AG04450 (cell line): ENCODE data around the gene TRAK1. TPM values are rescaled to one million over a fixed set of nuclear protein-coding genes. Genes with fewer than 3 reads are reported as not detected.

Experiments
- CTCF ChIA-PET: fragments of 300-600, 350-600 bp; formaldehyde crosslinking; extraction: SDS; loops from one replicate; lab custom pipeline; 2022; ENCODE audit warnings: antibody characterized with exemption, inconsistent platforms; lab: Charles Lee
- POLR2A ChIA-PET: fragments of 350-600 bp; formaldehyde crosslinking; extraction: SDS; loops from one replicate; lab custom pipeline; 2021; ENCODE audit warnings: antibody characterized with exemption, inconsistent platforms; lab: Yijun Ruan, JAX
- DNase-seq: peaks from one replicate; pipeline ENCODE4 v3.0.0-alpha.2; 2011; ENCODE audit warnings: low read depth, low spot score
- H3K27ac ChIP-seq: one replicate; pipeline ENCODE4 v1.5.1; 2012; ENCODE audit warnings: low read depth, low read length, control low read depth
- H3K27me3 ChIP-seq: one replicate; pipeline ENCODE4 v1.6.0; 2012; ENCODE audit warnings: low read length; ENCODE audit not compliant: control insufficient read depth, insufficient read depth
- H3K4me3 ChIP-seq: 2 replicates; pipeline ENCODE4 v1.5.1; 2011; ENCODE audit warnings: mild to moderate bottlenecking, low read depth, low read length, control low read depth
- H3K9me3 ChIP-seq: 2 replicates; pipeline ENCODE4 v1.5.1; 2012; ENCODE audit warnings: low read length; ENCODE audit not compliant: control insufficient read depth, insufficient read depth
- polyA plus RNA-seq: library from polyadenylated mRNA; depleted of rRNA; stranded (reverse); fragments of >200 nt; gene quantifications from 2 replicates; pipeline ENCODE4 v1.2.3, GENCODE V29; 2011
- TF ChIP-seq, protein P1 (sequence below): IDR thresholded peaks from 2 replicates; pipeline ENCODE4 v1.5.1; 2011; ENCODE audit warnings: low read depth, low read length, control low read depth, inconsistent platforms

Gene TRAK1
- polyA plus RNA-seq, 1 experiment: 22.3 TPM

DNA sequence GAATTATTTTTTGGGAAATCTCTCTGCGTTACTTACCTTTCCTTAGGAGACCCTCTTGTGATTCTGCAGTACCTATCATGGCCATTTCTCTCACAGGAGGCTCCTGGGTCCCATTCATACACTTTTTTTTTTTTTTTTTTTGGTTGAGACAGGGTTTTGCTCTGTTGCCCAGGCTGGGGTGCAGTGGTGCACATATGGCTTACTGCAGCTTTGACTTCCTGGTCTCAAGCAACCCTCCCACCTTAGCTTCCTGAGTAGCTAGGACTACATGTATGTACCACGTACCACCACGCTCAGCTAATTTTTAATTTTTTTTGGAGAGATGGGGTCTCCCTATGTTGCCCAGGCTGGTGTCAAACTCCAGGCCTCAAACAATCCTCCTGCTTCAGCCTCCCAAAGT, 36.1 kb downstream of the TRAK1 start:
- TF ChIP-seq, protein P1, sequence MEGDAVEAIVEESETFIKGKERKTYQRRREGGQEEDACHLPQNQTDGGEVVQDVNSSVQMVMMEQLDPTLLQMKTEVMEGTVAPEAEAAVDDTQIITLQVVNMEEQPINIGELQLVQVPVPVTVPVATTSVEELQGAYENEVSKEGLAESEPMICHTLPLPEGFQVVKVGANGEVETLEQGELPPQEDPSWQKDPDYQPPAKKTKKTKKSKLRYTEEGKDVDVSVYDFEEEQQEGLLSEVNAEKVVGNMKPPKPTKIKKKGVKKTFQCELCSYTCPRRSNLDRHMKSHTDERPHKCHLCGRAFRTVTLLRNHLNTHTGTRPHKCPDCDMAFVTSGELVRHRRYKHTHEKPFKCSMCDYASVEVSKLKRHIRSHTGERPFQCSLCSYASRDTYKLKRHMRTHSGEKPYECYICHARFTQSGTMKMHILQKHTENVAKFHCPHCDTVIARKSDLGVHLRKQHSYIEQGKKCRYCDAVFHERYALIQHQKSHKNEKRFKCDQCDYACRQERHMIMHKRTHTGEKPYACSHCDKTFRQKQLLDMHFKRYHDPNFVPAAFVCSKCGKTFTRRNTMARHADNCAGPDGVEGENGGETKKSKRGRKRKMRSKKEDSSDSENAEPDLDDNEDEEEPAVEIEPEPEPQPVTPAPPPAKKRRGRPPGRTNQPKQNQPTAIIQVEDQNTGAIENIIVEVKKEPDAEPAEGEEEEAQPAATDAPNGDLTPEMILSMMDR: no peak
- CTCF ChIA-PET: no interaction called here

DNA sequence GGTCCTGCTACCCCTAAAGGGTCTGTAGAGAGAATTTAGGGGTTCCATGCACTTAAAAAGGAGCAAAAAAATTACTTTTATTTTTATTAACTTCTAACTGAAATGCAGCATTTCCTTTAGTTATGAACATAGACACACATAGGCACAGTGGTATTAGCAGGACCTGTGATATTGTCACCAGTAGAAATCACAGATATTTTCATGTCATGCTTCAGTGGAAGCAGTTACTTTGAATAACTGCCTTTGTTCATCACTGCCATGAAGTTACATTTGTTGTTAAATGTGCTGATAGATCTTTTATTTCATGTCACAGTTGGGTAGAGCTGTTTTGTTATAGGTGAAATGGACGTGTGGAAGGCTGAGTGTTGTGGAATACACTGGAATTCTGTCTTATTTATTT, 37.4 kb downstream of the TRAK1 start:
- TF ChIP-seq, protein P1: no peak
- DNase-seq: no peak
- H3K4me3 ChIP-seq: no peak overlapping the region
- ChIA-PET CTCF (interaction anchor here (0.8 to 1.4 kb wide), 2 partner anchors 29 to 63 kb away, joined by 3 to 5 read pairs; no protein-coding TSS in a partner anchor), POLR2A (no interaction called here)
- H3K27me3 ChIP-seq: no peaks in the 10 kb centered on the region
- H3K9me3 ChIP-seq: no peaks in the 10 kb centered on the region
- H3K27ac ChIP-seq: no peak overlapping the region

More for the DNA sequence above, 36.1 kb downstream of the TRAK1 start:
- Histone ChIP-seq H3K27ac (no peak overlapping the region), H3K4me3 (no peak overlapping the region), H3K9me3 (no peaks in the 10 kb centered on the region), H3K27me3 (no peaks in the 10 kb centered on the region)
- POLR2A ChIA-PET: no interaction called here
- no peak for DNase-seq

DNA sequence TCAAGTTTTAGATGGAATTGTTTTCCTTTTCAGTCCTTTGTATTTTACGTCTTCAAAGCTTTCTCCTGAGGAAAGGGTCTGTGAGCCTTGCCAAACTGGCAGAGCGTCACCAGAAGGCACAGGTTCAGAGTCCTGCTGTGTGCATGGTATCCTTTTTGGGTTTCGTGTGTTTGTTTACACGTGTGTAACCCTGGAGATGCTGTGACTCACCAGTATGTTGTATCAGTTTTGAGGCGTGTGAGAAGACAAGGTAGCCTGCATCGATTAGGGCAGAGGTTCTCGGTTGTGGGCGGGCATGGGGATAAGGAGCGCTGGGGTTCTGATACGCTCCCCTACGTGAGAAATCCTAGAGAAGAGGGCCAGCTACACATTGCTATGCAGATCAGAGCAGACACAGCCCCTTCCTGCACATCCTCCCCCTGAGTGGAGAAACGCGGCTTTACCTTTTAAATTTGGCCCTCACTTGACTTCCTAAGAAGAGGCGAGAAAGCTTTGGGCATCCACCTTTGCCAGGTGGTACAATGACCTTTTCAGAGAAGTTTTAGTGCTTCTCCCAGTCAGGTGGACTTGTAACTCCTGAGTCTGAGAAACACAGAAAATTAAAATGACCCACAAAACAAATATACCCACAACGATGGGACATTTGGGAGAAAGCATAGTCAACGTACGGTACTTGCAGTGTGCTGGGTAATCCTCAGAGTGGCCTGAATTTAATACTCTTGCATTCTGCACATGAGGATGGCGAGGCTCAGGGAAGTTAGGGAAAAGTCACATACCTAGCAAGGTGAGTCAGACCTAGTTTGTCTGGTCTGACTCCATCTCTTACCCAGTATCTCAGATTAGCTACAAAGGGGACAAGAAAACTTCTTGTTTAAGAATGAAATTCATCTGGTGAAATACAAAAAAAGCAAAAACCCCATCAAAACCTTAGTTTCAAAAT, 38.1 kb downstream of the TRAK1 start:
- Histone ChIP-seq H3K27ac (no peak overlapping the region), H3K9me3 (no peaks in the 10 kb centered on the region), H3K4me3 (no peak overlapping the region), H3K27me3 (no peaks in the 10 kb centered on the region)
- ChIA-PET CTCF (interaction anchor here (0.8 to 2.1 kb wide), 5 partner anchors 10 to 62 kb away, joined by 3 to 11 read pairs (median 5); no protein-coding TSS in a partner anchor), POLR2A (no interaction called here)
- no peak for DNase-seq
- TF ChIP-seq, protein P1: no peak

DNA sequence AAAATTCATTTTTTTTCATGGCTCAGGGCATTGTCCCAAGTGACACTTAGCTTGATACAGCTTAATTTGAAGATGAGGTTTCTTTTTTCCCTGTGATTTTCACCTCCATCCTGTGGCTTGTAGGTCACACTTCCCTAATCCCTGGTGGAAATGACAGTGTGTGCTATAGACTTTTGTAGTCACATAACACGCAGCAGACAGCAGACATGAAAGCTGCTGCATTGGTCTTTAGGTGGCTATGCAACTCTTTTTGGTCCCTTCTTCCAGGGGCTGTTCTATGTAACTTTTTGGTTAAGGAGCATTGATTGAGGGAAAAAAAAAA, 38.8 kb downstream of the TRAK1 start:
- TF ChIP-seq, protein P1: no peak
- CTCF ChIA-PET: interaction anchor here (0.6 to 2.1 kb wide), 4 partner anchors 10 to 61 kb away, joined by 4 to 11 read pairs (median 7); no protein-coding TSS in a partner anchor
- POLR2A ChIA-PET: no interaction called here

DNA sequence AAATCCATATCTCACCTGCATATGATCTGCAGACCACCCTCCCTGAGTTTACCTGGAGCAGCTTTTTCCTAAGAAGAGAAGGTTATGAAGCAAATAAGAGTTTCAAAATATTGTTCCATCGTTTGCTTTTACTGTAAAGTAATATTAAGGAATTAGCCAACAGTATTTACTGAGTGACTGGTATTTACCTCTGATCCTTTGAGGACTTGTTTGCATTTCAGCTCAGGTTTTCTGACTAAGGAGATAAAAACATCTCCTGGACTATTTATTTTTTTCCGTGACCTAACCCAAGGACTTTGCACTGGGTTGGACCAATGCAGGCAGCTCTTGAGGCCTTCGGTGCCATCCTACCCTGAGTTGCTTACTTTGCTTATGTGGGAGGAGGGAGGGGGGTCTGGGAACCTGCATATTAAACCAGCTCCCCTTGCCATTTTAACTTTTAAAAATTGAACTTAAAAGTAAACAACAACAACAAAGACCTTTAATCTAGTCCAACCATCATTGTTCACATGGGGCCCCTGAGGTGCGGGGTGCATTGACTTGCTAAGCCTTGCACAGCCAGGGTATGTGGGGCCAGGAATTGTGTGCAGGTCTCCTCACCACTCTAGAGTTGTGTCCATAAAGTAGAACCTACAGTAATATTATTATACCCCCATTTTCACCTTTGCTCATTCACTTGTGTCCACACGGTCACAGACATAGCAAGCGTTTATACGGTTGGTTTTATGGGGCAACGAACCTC, 39.3 kb downstream of the TRAK1 start:
- CTCF ChIA-PET: interaction anchor here (0.6 to 2.1 kb wide), 4 partner anchors 11 to 61 kb away, joined by 4 to 11 read pairs (median 7); no protein-coding TSS in a partner anchor
- TF ChIP-seq, protein P1: no peak
- no peak overlapping the region for H3K27ac ChIP-seq
- POLR2A ChIA-PET: no interaction called here
- no peak overlapping the region for H3K4me3 ChIP-seq
- H3K27me3 ChIP-seq: no peaks in the 10 kb centered on the region
- no peaks in the 10 kb centered on the region for H3K9me3 ChIP-seq
- no peak for DNase-seq

More for the DNA sequence above, 38.8 kb downstream of the TRAK1 start:
- no peak for DNase-seq
- H3K4me3 ChIP-seq: no peak overlapping the region
- H3K27ac ChIP-seq: no peak overlapping the region
- no peaks in the 10 kb centered on the region for H3K27me3 ChIP-seq
- no peaks in the 10 kb centered on the region for H3K9me3 ChIP-seq
